Suprapubic skin (tissue), 4 donors: ENCODE results near the gene TRIM45. TPM values are rescaled to one million over a fixed set of nuclear protein-coding genes. Genes with fewer than 3 reads are reported as not detected.
"Not testable (repeated sequence)": the region's sequence is repeated elsewhere in the genome, so short reads cannot be mapped to it uniquely, and the experiment has no call there.

Experiments
- DNase-seq, 2 donors: peaks; one replicate each; pipeline ENCODE4 v3.0.0-alpha.2; 2019; ENCODE audit warnings: low spot score in 2 of 2
- H3K27ac ChIP-seq: fragments of 200-600 bp; sonication (generic); one replicate; pipeline ENCODE4 v1.5.1; 2019
- H3K27me3 ChIP-seq: fragments of 200-600 bp; sonication (generic); one replicate; pipeline ENCODE4 v1.5.1; 2019
- H3K36me3 ChIP-seq: fragments of 200-600 bp; sonication (generic); one replicate; pipeline ENCODE4 v1.5.1; 2019
- H3K4me1 ChIP-seq: fragments of 200-600 bp; sonication (generic); one replicate; pipeline ENCODE4 v1.5.1; 2019
- H3K4me3 ChIP-seq: fragments of 200-600 bp; sonication (generic); one replicate; pipeline ENCODE4 v1.5.1; 2019; ENCODE audit warnings: mild to moderate bottlenecking
- H3K9me3 ChIP-seq: fragments of 200-600 bp; sonication (generic); one replicate; pipeline ENCODE4 v1.5.1; 2019
- EP300 ChIP-seq: sonication (generic); formaldehyde crosslinking; IDR thresholded peaks from one replicate; pipeline ENCODE4 v1.6.1; 2017; ENCODE audit warnings: antibody characterized with exemption
- POLR2A ChIP-seq, 2 donors: fragments of 450-650 bp; IDR thresholded peaks; one replicate each; pipeline ENCODE4 v1.6.1; 2017; ENCODE audit warnings: antibody characterized with exemption in 2 of 2, mild to moderate bottlenecking in 2 of 2, moderate library complexity in 2 of 2
- POLR2AphosphoS5 ChIP-seq, 3 donors: sonication (generic); formaldehyde crosslinking; IDR thresholded peaks; one replicate each; pipeline ENCODE4 v1.6.1; 2017; ENCODE audit warnings: antibody characterized with exemption in 3 of 3
- WGBS: methylation state at CpG from one replicate; pipeline ENCODE4 v1.1.5; 2018; 5-methylcytosine and 5-hydroxymethylcytosine counted together
- total RNA-seq, 4 donors: library from RNA; depleted of rRNA; stranded (reverse); fragments of >200 nt; gene quantifications; one replicate each; pipeline ENCODE4 v1.1.0, GENCODE V29; 2016
- TF ChIP-seq, protein P1 (sequence below), 2 donors: fragments of 200-600 bp in 1 of 2; fragments of 450-650 bp in 1 of 2; sonication (generic) in 1 of 2; IDR thresholded peaks; one replicate each; pipeline ENCODE4 v1.5.1; 2016 to 2019; ENCODE audit warnings: antibody characterized with exemption in 2 of 2, mild to moderate bottlenecking in 1 of 2, moderate library complexity in 1 of 2

TRIM45 gene
- total RNA-seq, 4 donors from 2014 or later, result 2.6 to 10.4 (median 3.8) TPM

DNA sequence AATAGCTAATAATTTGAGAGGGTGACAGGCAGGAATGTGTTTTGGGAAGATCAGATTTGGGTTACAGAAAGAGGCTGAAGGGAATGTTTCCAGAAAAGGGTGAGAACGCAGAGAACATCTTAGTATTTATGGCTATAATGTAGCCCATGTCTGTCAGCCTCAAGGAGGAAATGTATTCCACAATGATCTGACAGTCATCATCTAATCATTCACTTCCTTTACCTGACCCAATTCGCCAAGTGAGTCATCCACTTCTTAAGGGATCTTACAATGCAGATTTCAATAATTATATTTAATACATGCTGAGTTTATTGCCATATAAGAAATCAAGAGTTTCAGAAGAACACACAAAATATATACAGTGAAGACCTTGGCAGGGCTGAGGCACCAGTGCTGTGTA lies 10.8 kb downstream of the TRIM45 start:
- WGBS, result 59% methylated on average over 2 of the region's 2 CpGs
- DNase-seq, result no peak
- no peaks in the 10 kb centered on the region for H3K4me1 ChIP-seq
- H3K27ac ChIP-seq, result no peak overlapping the region
- peaks cover 8% of the 10 kb centered on the region for H3K36me3 ChIP-seq
- no peak for TF ChIP-seq POLR2AphosphoS5 (IDR thresholded peaks at IDR 0.05)
- TF ChIP-seq, protein P1, sequence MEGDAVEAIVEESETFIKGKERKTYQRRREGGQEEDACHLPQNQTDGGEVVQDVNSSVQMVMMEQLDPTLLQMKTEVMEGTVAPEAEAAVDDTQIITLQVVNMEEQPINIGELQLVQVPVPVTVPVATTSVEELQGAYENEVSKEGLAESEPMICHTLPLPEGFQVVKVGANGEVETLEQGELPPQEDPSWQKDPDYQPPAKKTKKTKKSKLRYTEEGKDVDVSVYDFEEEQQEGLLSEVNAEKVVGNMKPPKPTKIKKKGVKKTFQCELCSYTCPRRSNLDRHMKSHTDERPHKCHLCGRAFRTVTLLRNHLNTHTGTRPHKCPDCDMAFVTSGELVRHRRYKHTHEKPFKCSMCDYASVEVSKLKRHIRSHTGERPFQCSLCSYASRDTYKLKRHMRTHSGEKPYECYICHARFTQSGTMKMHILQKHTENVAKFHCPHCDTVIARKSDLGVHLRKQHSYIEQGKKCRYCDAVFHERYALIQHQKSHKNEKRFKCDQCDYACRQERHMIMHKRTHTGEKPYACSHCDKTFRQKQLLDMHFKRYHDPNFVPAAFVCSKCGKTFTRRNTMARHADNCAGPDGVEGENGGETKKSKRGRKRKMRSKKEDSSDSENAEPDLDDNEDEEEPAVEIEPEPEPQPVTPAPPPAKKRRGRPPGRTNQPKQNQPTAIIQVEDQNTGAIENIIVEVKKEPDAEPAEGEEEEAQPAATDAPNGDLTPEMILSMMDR (IDR thresholded peaks at IDR 0.05), result no peak
- no peak for TF ChIP-seq POLR2A (IDR thresholded peaks at IDR 0.05)
- no peak for TF ChIP-seq EP300
- H3K27me3 ChIP-seq, result no peaks in the 10 kb centered on the region
- H3K4me3 ChIP-seq, result no peak overlapping the region
- H3K9me3 ChIP-seq, result no peaks in the 10 kb centered on the region

DNA sequence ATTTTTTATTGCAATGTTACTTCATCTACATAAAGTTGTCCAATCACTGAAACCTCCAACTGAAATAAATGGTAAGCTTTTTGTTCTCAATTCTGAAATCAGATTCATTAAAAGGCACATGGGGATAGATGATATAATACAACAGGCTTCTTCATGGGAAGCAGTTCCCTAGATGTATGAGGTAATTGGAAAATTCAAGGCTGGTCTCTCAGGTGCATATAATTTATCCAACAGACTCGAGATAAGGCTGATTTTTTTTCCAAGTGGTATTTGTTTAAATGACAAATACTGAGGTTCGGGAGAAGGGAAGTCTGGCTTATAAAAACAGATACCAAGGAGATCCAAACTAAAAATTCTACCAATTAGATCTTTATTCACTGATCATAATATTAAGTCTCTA lies 14.2 kb downstream of the TRIM45 start:
- Histone ChIP-seq H3K36me3 (peaks cover 7% of the 10 kb centered on the region), H3K27ac (no peak overlapping the region), H3K27me3 (no peaks in the 10 kb centered on the region), H3K9me3 (no peaks in the 10 kb centered on the region), H3K4me1 (no peaks in the 10 kb centered on the region), H3K4me3 (no peak overlapping the region)
- WGBS, result 92% methylated on average over 2 of the region's 2 CpGs
- DNase-seq, result no peak
- TF ChIP-seq, protein P1 (IDR thresholded peaks at IDR 0.05), result no peak
- TF ChIP-seq EP300, result no peak
- TF ChIP-seq POLR2AphosphoS5 (IDR thresholded peaks at IDR 0.05), result no peak
- TF ChIP-seq POLR2A (IDR thresholded peaks at IDR 0.05), result no peak

DNA sequence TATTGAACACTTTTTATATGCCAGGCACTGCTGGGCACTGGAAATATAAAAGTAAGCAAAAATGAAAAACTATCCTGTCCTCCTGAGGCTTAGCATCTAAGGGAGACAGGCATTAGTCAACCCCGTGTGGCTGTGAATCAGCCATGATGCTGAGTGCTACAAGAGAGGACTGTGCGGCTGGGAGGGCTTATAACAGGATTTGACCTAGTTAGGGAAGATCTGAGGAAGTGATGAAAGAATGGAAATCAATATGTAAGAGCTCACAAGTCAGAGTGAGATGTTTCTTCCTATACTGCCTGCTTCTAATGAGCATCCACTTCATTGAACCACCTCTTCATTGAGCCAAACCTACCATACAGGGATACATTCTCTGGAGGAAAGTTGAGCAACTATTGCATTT lies 15.1 kb downstream of the TRIM45 start:
- no peaks in the 10 kb centered on the region for H3K4me1 ChIP-seq
- H3K4me3 ChIP-seq, result no peak overlapping the region
- TF ChIP-seq EP300, result no peak
- TF ChIP-seq, protein P1 (IDR thresholded peaks at IDR 0.05), result no peak
- TF ChIP-seq POLR2AphosphoS5 (IDR thresholded peaks at IDR 0.05), result no peak
- no peak for TF ChIP-seq POLR2A (IDR thresholded peaks at IDR 0.05)
- peaks cover 7% of the 10 kb centered on the region for H3K36me3 ChIP-seq
- no peak for DNase-seq
- no peaks in the 10 kb centered on the region for H3K9me3 ChIP-seq
- 85% methylated on average over 2 of the region's 2 CpGs for WGBS
- H3K27ac ChIP-seq, result no peak overlapping the region
- H3K27me3 ChIP-seq, result no peaks in the 10 kb centered on the region

DNA sequence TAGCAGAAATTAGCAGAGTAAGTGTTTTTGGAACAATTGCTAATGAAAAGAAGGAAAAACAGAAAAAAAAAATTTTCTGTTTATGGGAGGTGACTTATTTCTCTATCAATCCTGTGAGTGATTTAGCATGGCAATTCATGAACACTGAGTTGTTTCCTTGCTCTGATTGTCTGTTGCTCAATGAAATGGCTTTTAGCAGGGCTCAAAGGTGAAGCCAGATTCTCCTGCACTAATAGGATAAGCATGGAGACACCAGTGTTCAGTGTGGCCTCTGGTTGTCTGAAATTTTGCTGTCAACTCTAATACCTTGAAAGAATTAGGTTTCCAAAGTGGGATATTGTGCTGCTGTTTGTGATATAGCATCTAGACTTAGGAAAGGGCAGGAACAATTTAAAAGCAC lies 15.8 kb downstream of the TRIM45 start:
- Histone ChIP-seq H3K27me3 (no peaks in the 10 kb centered on the region), H3K4me3 (no peak overlapping the region), H3K4me1 (no peaks in the 10 kb centered on the region), H3K9me3 (no peaks in the 10 kb centered on the region), H3K36me3 (peaks cover 7% of the 10 kb centered on the region), H3K27ac (no peak overlapping the region)
- DNase-seq, result no peak
- TF ChIP-seq POLR2AphosphoS5 (IDR thresholded peaks at IDR 0.05) (no peak), EP300 (no peak), POLR2A (IDR thresholded peaks at IDR 0.05) (no peak)
- TF ChIP-seq, protein P1 (IDR thresholded peaks at IDR 0.05), result no peak

DNA sequence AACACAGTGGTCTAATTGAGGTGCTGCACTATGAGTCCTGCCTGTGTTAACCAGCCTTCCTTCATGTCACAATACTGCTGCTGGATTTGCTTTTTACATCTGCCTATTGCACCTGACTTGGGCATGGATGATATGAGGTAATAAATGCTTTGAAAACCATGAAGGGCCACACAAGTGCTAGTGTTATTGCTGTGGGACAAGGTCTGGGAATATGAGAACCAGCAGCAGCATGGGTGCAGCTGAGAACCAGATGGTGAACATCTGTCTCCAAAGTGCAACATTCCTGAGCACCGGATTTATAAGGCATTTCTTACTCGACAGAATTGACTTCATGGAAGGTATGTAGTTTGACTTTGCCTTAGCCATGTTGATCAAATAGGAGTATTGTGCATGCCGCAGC lies 16.6 kb downstream of the TRIM45 start:
- Histone ChIP-seq H3K4me1 (no peaks in the 10 kb centered on the region), H3K9me3 (no peaks in the 10 kb centered on the region), H3K36me3 (peaks cover 11% of the 10 kb centered on the region), H3K27ac (no peak overlapping the region), H3K27me3 (no peaks in the 10 kb centered on the region), H3K4me3 (no peak overlapping the region)
- no peak for DNase-seq
- 89% methylated on average over 3 of the region's 3 CpGs for WGBS
- TF ChIP-seq, protein P1 (IDR thresholded peaks at IDR 0.05), result no peak

DNA sequence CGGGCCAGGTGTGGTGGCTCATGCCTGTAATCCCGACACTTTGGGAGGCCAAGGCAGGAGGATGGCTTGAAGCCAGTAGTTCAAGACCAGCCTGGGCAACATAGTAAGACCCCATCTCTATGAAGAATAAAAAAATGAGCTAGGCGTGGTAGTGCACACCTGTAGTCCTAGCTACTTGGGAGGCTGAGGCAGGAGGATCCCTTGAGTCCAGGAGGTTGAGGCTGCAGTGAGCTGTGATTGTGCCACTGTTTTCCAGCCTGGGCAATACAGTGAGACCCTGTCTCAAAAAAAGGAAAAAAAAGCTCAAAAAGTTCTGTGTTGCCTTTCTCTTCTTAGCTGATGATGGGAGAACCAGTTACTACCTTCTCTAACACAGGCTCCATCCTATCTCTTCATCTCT lies 19.7 kb downstream of the TRIM45 start:
- H3K27me3 ChIP-seq, H3K27ac ChIP-seq, DNase-seq, H3K9me3 ChIP-seq, H3K4me1 ChIP-seq, H3K4me3 ChIP-seq: not testable (repeated sequence)
- 93% methylated on average over 3 of the region's 3 CpGs for WGBS
- peaks cover 38% of the 10 kb centered on the region for H3K36me3 ChIP-seq
